ENCODE measurements around the gene L3MBTL4.

Gene L3MBTL4

DNA sequence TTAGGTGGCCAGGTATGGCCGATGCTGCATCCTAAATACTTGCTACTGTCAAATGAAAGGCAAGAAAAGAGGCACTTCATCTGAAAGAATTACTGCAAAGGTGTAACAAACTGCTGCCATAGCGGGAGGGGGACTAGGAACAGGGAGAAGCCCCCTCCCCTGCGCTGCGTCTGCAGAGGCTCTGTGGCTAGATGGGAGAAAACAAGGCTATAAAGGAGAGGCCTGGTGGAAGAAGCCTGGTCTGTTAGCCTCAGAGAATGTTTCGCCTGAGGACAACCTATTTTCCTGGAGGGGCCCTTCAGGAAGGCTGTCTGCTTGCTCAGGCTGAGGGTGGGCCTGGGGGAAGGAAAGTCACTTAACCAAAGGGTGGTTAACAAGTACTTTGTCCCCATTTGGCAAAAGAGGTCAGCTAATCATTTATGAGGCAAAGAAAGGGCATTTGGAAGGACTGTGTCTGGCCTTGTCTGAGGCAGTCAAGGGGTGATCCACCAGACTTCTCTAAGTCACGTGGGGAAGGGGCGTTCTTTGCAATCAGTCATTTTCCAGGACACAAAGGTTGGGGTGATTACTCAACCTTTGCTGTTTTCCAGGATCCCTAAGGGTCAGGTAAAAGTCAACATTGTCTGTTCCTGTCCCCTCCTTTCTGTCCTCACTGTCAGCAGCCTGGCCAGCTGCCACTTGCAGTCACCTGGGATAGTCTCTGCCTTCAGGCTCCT is 416.4 kb downstream of the L3MBTL4 start:
- no peaks in the 10 kb centered on the region for H3K27me3 ChIP-seq (ENCODE audit: insufficient read depth, low read length)
- H2AFZ ChIP-seq (ENCODE audit: low read depth, low read length) = no peak overlapping the region
- H3K36me3 ChIP-seq (ENCODE audit: insufficient read depth, low read length) = no peaks in the 10 kb centered on the region
- no peak overlapping the region for H3K4me3 ChIP-seq (ENCODE audit: low read length)
- H3K9me3 ChIP-seq (ENCODE audit: low read length) = no peaks in the 10 kb centered on the region
- H3K4me1 ChIP-seq (ENCODE audit: insufficient read depth, low read length) = peaks cover 9% of the 10 kb centered on the region

DNA sequence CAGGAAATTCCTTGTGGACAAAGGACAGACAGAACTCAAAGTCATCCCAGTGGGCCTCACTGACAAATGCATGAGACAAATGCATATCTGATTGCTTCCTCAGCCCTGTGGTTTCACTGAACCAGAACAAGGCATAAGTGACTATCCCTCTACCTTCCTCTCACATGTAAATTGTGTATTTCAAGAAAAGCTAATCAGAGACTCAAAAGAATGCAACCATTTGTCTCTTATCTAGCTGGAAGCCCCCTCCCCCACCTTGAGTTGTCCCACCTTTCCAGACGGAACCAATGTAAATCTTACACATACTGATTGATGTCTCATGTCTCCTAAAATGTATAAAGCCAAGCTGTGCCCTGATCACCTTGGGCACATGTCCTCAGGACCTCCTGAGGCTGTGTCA is 417.4 kb downstream of the L3MBTL4 start:
- no peaks in the 10 kb centered on the region for H3K36me3 ChIP-seq (ENCODE audit: insufficient read depth, low read length)
- H3K27me3 ChIP-seq (ENCODE audit: insufficient read depth, low read length) = no peaks in the 10 kb centered on the region
- H3K4me1 ChIP-seq (ENCODE audit: insufficient read depth, low read length) = peaks cover 9% of the 10 kb centered on the region
- H2AFZ ChIP-seq (ENCODE audit: low read depth, low read length) = no peak overlapping the region
- no peaks in the 10 kb centered on the region for H3K9me3 ChIP-seq (ENCODE audit: low read length)
- H3K4me3 ChIP-seq (ENCODE audit: low read length) = no peak overlapping the region

DNA sequence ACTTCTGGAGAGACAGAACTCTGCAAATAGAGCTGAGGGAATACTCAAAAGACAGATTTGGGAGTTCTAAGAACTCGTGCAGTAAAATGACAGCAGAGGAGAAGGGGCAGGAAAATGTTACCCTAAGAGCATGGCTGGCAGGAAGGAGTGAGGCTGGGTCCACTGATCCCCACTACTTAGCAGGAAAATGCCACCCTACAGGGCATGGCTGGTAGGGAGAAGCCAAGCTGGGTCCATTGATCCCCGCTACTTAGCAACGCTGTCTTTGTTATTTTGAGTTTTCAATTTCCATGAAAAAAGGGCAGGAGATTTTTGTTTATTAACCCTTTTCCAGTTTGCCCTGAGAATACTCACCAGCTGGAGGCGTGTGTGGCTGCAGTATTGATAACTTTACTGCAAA is 419.1 kb downstream of the L3MBTL4 start:
- no peaks in the 10 kb centered on the region for H3K9me3 ChIP-seq (ENCODE audit: low read length)

DNA sequence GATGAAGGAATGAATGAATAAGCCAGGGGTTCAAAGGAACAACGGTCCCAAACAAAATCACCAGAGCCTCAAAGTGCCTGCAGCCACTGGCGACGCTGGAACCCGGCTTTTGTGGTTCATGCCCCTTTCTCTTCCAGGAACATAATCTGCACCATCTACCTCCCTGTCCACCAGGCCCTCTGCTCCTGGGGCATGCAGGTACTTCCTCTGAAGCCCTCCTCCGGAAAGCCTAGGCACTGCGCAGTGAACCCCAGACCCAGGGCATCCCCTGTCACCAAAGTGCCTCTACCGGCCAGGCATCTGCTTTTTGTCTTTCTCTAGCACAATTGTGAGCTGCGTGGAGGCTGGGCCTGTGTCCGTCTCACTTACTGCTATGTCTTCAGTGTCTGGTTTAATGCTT is 420.8 kb downstream of the L3MBTL4 start:
- peaks cover 9% of the 10 kb centered on the region for H3K4me1 ChIP-seq (ENCODE audit: insufficient read depth, low read length)
- H2AFZ ChIP-seq (ENCODE audit: low read depth, low read length) = no peak overlapping the region
- H3K36me3 ChIP-seq (ENCODE audit: insufficient read depth, low read length) = no peaks in the 10 kb centered on the region
- no peak overlapping the region for H3K4me3 ChIP-seq (ENCODE audit: low read length)
- H3K27me3 ChIP-seq (ENCODE audit: insufficient read depth, low read length) = no peaks in the 10 kb centered on the region
- H3K9me3 ChIP-seq (ENCODE audit: low read length) = no peaks in the 10 kb centered on the region

More for the DNA sequence above, 419.1 kb downstream of the L3MBTL4 start:
- Histone ChIP-seq H3K4me1 (ENCODE audit: insufficient read depth, low read length) (peaks cover 9% of the 10 kb centered on the region), H3K36me3 (ENCODE audit: insufficient read depth, low read length) (no peaks in the 10 kb centered on the region), H2AFZ (ENCODE audit: low read depth, low read length) (no peak overlapping the region), H3K4me3 (ENCODE audit: low read length) (no peak overlapping the region), H3K27me3 (ENCODE audit: insufficient read depth, low read length) (no peaks in the 10 kb centered on the region)

DNA sequence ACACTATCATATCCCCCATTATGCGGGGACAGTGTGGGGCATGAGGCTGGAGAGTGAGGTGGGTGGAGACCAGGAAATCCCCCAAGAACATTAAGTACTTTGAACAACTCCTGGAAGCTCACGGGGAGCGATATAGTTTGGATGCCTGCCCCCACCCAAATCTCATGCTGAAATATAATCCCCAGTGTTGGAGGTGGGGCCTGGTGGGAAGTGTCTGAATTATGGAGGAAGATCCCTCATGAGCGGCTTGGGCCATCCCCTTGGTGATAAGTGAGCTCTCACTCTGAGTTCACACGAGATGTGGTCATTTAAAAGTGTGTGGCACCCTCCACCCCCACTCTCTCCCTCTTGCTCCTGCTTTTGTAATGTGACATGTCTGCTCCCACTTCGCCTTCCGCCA is 422.3 kb downstream of the L3MBTL4 start:
- Histone ChIP-seq H3K4me1 (ENCODE audit: insufficient read depth, low read length) (peaks cover 7% of the 10 kb centered on the region), H3K27me3 (ENCODE audit: insufficient read depth, low read length) (no peaks in the 10 kb centered on the region), H2AFZ (ENCODE audit: low read depth, low read length) (no peak overlapping the region), H3K36me3 (ENCODE audit: insufficient read depth, low read length) (no peaks in the 10 kb centered on the region), H3K9me3 (ENCODE audit: low read length) (no peaks in the 10 kb centered on the region), H3K4me3 (ENCODE audit: low read length) (no peak overlapping the region)

DNA sequence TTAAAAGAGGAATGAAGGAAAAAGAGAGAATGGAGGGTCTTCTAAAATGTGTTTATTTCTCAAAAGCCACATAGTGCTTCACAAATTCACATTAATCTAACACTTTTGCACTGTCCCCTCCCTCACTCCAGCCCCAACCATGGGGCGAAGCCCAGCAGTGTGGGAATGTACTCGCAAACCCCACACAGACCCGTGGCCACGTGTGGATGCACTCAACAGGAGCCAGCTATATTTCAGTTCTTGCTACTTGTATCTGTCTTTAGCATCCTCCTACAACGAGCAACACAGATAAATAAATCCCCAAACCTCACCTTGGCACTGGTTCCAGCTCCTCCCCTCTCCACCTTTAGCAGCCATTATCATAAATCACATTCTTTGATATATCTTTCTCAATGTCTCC is 427.5 kb downstream of the L3MBTL4 start:
- Histone ChIP-seq H3K27me3 (ENCODE audit: insufficient read depth, low read length) (no peaks in the 10 kb centered on the region), H2AFZ (ENCODE audit: low read depth, low read length) (no peak overlapping the region), H3K36me3 (ENCODE audit: insufficient read depth, low read length) (no peaks in the 10 kb centered on the region), H3K4me3 (ENCODE audit: low read length) (no peak overlapping the region), H3K4me1 (ENCODE audit: insufficient read depth, low read length) (no peaks in the 10 kb centered on the region), H3K9me3 (ENCODE audit: low read length) (no peaks in the 10 kb centered on the region)

DNA sequence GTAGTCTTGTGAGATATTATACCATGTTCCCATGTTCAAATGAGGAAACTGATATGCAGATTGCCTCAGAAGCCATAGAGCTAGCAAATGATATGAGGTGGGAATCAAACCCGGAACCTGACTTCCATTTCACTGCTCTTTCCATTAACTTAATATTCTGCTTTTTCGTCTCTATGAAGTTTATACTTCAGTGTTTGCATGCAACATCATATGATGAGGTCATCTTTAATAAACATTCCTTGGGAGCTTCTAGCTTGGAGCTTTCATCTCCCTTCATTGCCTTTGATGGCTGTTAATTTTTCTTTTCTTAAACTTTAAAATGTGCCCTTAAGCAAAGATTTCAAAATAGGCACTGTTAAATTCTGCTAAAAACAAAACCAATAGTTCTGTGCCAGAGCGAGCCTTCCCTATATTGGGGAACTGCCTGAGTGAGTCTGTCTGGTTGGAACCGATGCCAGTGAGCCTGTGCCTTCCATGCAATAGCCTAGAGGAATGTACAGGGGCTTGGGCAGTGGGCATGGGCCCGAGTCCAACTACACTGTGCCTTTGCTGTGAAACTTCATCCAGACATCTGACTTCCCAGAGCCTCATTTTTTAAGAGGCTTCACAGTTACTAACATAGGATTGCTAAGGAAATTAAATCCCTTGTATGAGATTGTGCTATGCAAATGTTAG is 428.3 kb downstream of the L3MBTL4 start:
- no peaks in the 10 kb centered on the region for H3K36me3 ChIP-seq (ENCODE audit: insufficient read depth, low read length)
- no peaks in the 10 kb centered on the region for H3K9me3 ChIP-seq (ENCODE audit: low read length)
- no peak overlapping the region for H2AFZ ChIP-seq (ENCODE audit: low read depth, low read length)
- no peak overlapping the region for H3K4me3 ChIP-seq (ENCODE audit: low read length)
- H3K4me1 ChIP-seq (ENCODE audit: insufficient read depth, low read length) = no peaks in the 10 kb centered on the region
- H3K27me3 ChIP-seq (ENCODE audit: insufficient read depth, low read length) = no peaks in the 10 kb centered on the region

DNA sequence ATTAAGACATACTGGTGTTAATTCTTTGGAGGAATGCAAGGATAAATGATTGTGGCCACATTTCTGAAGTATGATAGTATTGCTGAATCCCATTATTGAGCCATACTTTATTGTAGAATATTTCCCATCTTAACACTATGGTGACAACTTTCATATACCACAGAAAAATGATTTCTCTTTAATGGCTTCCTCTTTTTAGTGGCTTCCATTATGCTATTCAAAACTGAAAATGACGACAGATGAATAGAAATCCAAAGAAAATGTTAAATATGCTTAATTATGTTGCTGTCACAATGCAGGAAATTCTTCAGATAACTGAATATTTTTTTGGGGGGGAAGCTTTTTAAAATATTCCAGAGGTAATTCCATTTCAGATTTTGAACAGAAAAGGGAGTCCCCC is 430.5 kb downstream of the L3MBTL4 start:
- H2AFZ ChIP-seq (ENCODE audit: low read depth, low read length) = no peak overlapping the region
- no peaks in the 10 kb centered on the region for H3K9me3 ChIP-seq (ENCODE audit: low read length)
- H3K36me3 ChIP-seq (ENCODE audit: insufficient read depth, low read length) = no peaks in the 10 kb centered on the region
- H3K27me3 ChIP-seq (ENCODE audit: insufficient read depth, low read length) = no peaks in the 10 kb centered on the region
- peaks cover 3% of the 10 kb centered on the region for H3K4me1 ChIP-seq (ENCODE audit: insufficient read depth, low read length)
- H3K4me3 ChIP-seq (ENCODE audit: low read length) = no peak overlapping the region

DNA sequence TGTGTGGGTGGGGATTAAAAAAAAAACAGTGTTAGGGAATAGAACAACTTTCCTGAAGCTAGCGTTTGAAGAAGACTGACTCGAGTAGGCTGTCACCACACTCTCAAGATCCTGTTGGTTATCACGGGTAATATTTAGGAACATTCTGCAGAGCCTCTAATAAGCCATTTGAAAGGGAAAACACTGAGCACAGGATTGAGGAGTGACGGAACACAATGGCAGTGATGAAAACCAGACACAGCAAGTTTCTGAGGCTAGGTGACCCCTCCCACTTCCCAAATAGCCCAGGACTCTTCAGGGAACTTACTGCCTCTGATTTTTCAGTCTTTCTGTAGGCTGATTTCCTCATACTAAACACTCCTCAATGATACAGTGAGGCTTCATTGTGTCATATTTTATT is 431.2 kb downstream of the L3MBTL4 start:
- no peak overlapping the region for H3K4me3 ChIP-seq (ENCODE audit: low read length)
- no peaks in the 10 kb centered on the region for H3K36me3 ChIP-seq (ENCODE audit: insufficient read depth, low read length)
- H3K4me1 ChIP-seq (ENCODE audit: insufficient read depth, low read length) = peaks cover 7% of the 10 kb centered on the region
- no peak overlapping the region for H2AFZ ChIP-seq (ENCODE audit: low read depth, low read length)
- no peaks in the 10 kb centered on the region for H3K27me3 ChIP-seq (ENCODE audit: insufficient read depth, low read length)
- no peaks in the 10 kb centered on the region for H3K9me3 ChIP-seq (ENCODE audit: low read length)

DNA sequence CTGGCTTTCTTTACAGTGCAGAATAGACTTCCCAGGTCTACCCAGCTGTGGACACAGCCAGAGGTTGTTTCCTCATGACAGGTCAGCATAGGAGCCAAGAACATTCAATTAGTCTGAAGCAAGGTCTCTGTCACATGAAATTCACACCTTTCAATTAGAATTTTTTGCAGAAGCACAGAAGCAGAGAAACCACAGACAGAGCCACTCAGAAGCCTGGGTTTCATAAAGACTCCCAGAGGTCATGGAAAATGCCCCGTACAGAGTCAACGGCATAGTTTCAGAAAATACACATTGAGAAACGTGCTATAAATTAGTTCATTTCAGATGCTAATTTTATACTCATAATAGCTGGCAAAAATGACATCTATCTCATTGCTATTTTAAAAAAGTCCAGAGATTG is 432.4 kb downstream of the L3MBTL4 start:
- Histone ChIP-seq H3K4me3 (ENCODE audit: low read length) (no peak overlapping the region), H3K9me3 (ENCODE audit: low read length) (no peaks in the 10 kb centered on the region), H3K36me3 (ENCODE audit: insufficient read depth, low read length) (no peaks in the 10 kb centered on the region), H3K27me3 (ENCODE audit: insufficient read depth, low read length) (no peaks in the 10 kb centered on the region), H3K4me1 (ENCODE audit: insufficient read depth, low read length) (peaks cover 7% of the 10 kb centered on the region), H2AFZ (ENCODE audit: low read depth, low read length) (no peak overlapping the region)

DNA sequence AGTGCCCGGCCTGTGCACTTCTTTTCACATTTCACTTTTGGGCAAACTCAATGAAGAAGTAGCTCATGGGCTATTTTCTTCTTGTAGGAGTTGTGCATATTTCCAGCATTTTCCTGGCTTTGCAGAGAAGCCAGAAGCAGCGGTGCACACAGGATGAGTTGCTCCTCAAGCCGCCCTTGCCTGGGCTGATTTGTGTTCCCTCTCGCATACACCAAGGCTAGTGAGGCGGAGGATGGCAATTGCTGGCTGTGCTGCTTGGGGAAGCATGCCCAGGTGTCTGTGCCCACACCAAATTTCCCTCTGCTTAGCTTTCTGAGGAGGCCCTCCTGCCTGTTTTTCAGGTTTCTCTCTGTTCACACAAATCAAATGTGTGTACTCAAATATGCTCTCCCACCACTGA is 434.0 kb downstream of the L3MBTL4 start:
- Histone ChIP-seq H2AFZ (ENCODE audit: low read depth, low read length) (no peak overlapping the region), H3K9me3 (ENCODE audit: low read length) (no peaks in the 10 kb centered on the region), H3K36me3 (ENCODE audit: insufficient read depth, low read length) (no peaks in the 10 kb centered on the region), H3K27me3 (ENCODE audit: insufficient read depth, low read length) (no peaks in the 10 kb centered on the region), H3K4me1 (ENCODE audit: insufficient read depth, low read length) (peaks cover 7% of the 10 kb centered on the region), H3K4me3 (ENCODE audit: low read length) (no peak overlapping the region)

DNA sequence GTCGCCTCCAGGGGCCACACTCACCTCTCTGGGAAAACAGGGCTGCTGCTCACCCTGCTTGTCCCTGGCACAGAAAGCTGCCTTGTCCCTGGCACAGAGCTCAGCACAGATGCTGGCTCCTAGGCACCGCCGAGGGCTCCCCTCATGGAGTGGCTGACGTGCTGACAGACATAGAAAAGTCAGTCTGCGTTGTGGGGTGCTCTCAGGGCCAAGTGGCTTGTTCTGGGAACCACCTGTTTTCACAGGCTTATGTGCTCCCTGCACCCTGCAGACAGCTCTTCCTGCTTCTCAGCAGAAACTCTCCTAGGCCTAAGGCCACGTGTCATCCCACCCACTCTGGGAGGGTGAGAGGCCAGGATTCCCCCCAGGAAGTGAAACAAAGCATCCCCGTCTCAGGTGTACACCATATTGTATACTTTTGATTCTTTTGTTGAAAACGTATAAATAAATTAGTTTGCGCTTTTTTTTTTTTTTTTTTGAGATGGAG is 434.7 kb downstream of the L3MBTL4 start:
- no peaks in the 10 kb centered on the region for H3K9me3 ChIP-seq (ENCODE audit: low read length)
- H3K27me3 ChIP-seq (ENCODE audit: insufficient read depth, low read length) = no peaks in the 10 kb centered on the region

DNA sequence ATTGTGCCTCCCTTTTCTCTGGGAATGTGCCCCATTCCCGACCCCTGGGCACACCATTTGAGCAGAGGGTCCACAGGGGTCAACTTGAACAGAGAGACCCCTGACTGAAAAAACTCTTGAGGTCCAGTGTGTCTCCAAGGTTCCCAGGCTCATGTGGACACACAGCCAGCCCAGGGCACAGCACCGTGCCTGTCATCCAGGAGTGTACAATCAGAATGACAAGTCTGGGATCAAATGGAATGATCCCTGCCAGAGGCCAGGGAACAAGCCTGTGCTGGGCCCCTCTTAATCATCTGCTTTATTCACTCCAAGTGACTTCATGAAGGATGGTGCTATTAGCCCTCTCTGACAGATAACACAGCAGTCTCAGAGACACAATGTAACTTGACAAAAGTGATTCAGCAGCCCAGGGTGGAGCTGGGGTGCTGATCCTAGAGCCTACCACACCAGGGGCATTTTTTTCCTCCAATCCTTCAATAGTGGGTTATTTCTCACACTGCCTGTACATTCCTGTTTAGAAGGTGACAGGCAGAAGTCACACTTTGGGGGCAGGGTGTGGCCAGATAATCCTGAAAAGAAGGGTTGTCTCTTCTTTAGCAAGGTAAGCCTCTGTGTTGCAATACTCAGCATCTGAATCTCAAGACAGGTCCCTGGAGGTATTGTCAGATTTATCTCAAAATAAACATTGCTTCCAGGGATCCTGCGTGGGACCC is 435.4 kb downstream of the L3MBTL4 start:
- no peaks in the 10 kb centered on the region for H3K9me3 ChIP-seq (ENCODE audit: low read length)
- H2AFZ ChIP-seq (ENCODE audit: low read depth, low read length) = no peak overlapping the region
- H3K4me1 ChIP-seq (ENCODE audit: insufficient read depth, low read length) = peaks cover 7% of the 10 kb centered on the region
- no peaks in the 10 kb centered on the region for H3K27me3 ChIP-seq (ENCODE audit: insufficient read depth, low read length)
- no peaks in the 10 kb centered on the region for H3K36me3 ChIP-seq (ENCODE audit: insufficient read depth, low read length)
- H3K4me3 ChIP-seq (ENCODE audit: low read length) = no peak overlapping the region

More for the DNA sequence above, 434.7 kb downstream of the L3MBTL4 start:
- H3K36me3 ChIP-seq (ENCODE audit: insufficient read depth, low read length) = no peaks in the 10 kb centered on the region
- no peak overlapping the region for H2AFZ ChIP-seq (ENCODE audit: low read depth, low read length)
- no peak overlapping the region for H3K4me3 ChIP-seq (ENCODE audit: low read length)
- H3K4me1 ChIP-seq (ENCODE audit: insufficient read depth, low read length) = peaks cover 7% of the 10 kb centered on the region

Data from neuron (in vitro differentiated cells).